ENCODE data around the gene OSBPL3.

DNA sequence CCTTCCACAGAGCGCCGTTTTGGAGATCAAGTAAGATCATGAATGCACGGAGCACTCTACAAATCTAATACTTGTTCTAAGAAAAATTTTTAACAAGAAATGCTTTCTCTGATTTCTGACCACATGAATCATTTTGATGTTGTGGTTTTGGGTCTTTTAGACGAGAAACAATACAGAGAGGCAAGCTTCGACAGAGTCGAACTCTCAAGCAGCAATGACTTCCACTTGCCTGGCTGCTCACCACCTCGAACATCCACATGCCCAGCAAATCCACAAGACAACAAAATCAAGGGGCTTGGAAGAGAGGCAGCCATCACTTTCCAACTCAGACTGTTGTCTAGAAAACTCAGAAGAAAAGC, 153.3 kb downstream of the OSBPL3 start:
- TF ChIP-seq, protein P1, sequence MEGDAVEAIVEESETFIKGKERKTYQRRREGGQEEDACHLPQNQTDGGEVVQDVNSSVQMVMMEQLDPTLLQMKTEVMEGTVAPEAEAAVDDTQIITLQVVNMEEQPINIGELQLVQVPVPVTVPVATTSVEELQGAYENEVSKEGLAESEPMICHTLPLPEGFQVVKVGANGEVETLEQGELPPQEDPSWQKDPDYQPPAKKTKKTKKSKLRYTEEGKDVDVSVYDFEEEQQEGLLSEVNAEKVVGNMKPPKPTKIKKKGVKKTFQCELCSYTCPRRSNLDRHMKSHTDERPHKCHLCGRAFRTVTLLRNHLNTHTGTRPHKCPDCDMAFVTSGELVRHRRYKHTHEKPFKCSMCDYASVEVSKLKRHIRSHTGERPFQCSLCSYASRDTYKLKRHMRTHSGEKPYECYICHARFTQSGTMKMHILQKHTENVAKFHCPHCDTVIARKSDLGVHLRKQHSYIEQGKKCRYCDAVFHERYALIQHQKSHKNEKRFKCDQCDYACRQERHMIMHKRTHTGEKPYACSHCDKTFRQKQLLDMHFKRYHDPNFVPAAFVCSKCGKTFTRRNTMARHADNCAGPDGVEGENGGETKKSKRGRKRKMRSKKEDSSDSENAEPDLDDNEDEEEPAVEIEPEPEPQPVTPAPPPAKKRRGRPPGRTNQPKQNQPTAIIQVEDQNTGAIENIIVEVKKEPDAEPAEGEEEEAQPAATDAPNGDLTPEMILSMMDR (IDR thresholded peaks at IDR 0.05; ENCODE audit: low read length) = no peak
- TF ChIP-seq EZH2phosphoT487 (IDR thresholded peaks at IDR 0.05; ENCODE audit: low read length) = no peak

Data from MM.1S (cell line).